ENCODE measurements around the gene MAPK8IP1. TPM values are rescaled to one million over a fixed set of nuclear protein-coding genes. Genes with fewer than 3 reads are reported as not detected.
A peak's percentile ranks its signal among the peaks of the same experiment; 100 is the strongest.

MAPK8IP1 gene
- total RNA-seq, 1 experiment from 2014 or later: 13.6 TPM

DNA sequence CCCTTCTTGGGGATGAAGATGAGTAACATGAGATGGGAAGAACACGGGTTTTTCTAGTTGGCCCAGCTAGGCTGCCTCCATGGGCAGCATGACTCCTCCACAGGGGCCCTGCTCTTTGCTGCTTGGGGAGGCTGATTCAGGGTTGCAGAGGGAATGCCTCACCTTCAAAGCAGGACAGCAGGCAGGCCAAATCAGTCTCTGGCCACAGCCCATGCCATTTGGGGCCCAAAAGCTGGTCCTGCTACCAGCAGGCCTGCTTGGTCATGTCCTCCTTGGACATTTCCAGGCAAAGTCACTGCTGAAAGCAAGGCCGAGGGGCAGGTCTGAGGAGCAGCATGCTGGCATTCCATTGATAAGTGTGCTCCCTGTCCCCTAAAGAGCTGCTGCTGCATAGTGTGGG is 13.8 kb upstream of the MAPK8IP1 start:
- Histone ChIP-seq H3K9me3 (ENCODE audit: insufficient read depth, low read depth) (no peaks in the 10 kb centered on the region), H3K36me3 (ENCODE audit: low read depth) (0 out of 2 replicates have a peak, but pooled peaks cover 7% of the 10 kb centered on the region), H3K4me2 (no peak overlapping the region), H2AFZ (no peak overlapping the region), H3K9me2 (ENCODE audit: insufficient read depth) (no peaks in the 10 kb centered on the region), H3K4me1 (replicated peaks; ENCODE audit: insufficient read depth) (no peaks in the 10 kb centered on the region), H3F3A (ENCODE audit: insufficient read depth, low read depth) (no peaks in the 10 kb centered on the region; the same call in 1 of the 2 replicates), H3K79me2 (ENCODE audit: low read depth) (no peaks in the 10 kb centered on the region), H4K20me1 (ENCODE audit: insufficient read depth) (no peaks in the 10 kb centered on the region), H3K4me3 (no peak overlapping the region), H3K27me3 (ENCODE audit: insufficient read depth, low read depth) (no peaks in the 10 kb centered on the region), H3K27ac (no peak overlapping the region)
- DNase-seq: no peak
- TF ChIP-seq EZH2 (IDR thresholded peaks at IDR 0.05; ENCODE audit: low read depth): no peak
- TF ChIP-seq, protein P1, sequence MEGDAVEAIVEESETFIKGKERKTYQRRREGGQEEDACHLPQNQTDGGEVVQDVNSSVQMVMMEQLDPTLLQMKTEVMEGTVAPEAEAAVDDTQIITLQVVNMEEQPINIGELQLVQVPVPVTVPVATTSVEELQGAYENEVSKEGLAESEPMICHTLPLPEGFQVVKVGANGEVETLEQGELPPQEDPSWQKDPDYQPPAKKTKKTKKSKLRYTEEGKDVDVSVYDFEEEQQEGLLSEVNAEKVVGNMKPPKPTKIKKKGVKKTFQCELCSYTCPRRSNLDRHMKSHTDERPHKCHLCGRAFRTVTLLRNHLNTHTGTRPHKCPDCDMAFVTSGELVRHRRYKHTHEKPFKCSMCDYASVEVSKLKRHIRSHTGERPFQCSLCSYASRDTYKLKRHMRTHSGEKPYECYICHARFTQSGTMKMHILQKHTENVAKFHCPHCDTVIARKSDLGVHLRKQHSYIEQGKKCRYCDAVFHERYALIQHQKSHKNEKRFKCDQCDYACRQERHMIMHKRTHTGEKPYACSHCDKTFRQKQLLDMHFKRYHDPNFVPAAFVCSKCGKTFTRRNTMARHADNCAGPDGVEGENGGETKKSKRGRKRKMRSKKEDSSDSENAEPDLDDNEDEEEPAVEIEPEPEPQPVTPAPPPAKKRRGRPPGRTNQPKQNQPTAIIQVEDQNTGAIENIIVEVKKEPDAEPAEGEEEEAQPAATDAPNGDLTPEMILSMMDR (conservative IDR thresholded peaks at IDR 0.05): no peak
- CTCF ChIA-PET: interaction anchor here (0.6 to 2.9 kb wide), 2 partner anchors 12 to 135 kb away, joined by 11 to 18 read pairs; no protein-coding TSS in a partner anchor
- BruUV-seq (replicated peaks): no TSS peak
- POLR2A ChIA-PET (ENCODE audit: unreplicated experiment): no interaction called here
- intact Hi-C loops (cut with micrococcal nuclease; ENCODE audit: unreplicated experiment): loop anchor here (1.0 to 2.0 kb wide), 3 partner anchors 135 to 497 kb away; no protein-coding TSS in a partner anchor

DNA sequence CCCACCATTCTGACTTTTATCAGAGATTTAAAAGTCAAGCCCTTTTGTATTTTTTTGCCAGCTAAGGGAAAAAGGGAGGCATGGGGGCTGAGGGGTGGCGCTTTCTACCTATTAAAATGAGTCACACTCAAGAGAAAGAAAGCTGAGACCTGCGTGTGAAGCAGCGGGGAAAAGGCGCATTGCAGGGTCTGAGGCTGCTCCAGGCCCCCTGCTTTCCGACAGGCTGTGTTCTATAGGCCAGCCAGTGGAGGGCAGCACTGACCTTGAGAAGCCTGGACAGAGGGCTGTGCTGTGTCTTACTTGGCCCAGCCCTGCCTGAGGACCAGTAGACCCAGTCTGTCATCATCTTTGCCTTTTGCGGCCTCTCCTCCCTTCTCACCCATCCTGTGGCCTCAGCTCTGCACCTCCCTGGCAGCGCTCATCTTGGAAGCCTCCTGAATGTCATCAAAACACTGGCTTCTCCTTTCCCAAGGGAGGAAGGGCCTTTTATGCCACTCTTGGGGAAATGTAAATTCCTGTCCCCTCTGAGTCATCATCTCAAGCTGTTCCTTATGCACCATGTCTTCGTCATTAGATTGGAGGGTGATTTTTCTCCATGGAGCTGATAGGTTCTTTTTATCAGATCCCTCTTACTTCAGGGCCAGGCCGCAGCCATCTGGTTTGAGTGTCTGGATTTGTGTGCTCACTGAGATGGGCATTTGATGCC is 12.6 kb upstream of the MAPK8IP1 start:
- no TSS peak for BruUV-seq (replicated peaks)

DNA sequence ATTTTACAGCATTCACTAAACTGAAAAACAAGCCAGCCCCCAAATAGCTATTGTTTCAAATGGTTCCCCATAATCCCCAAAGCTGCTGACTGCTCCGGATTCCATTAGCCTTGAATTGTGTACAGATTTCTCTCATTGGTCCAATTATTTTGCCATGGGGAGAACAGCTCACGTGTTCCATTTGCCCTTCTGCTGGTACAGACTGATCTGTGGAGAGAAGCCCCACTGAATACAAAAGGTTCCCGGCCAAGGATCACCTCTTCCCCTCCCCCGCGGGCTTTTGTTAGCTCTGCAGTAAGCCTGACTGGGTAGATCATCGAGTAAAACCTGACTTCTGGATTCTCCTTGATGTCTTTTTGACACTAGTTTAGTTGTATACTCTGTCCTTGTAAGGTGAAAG is 9.1 kb upstream of the MAPK8IP1 start:
- intact Hi-C loops (cut with micrococcal nuclease; ENCODE audit: unreplicated experiment): no loop called here
- TF ChIP-seq EZH2 (IDR thresholded peaks at IDR 0.05; ENCODE audit: low read depth): no peak
- TF ChIP-seq, protein P1 (conservative IDR thresholded peaks at IDR 0.05): no peak
- CTCF ChIA-PET: no interaction called here

More for the DNA sequence above, 12.6 kb upstream of the MAPK8IP1 start:
- no peak overlapping the region for H3K4me3 ChIP-seq
- no peaks in the 10 kb centered on the region for H3K4me1 ChIP-seq (replicated peaks; ENCODE audit: insufficient read depth)
- no peaks in the 10 kb centered on the region for H3K36me3 ChIP-seq (ENCODE audit: low read depth)
- no peaks in the 10 kb centered on the region for H3K9me3 ChIP-seq (ENCODE audit: insufficient read depth, low read depth)
- no peaks in the 10 kb centered on the region for H3K79me2 ChIP-seq (ENCODE audit: low read depth)
- no peak overlapping the region for H3K4me2 ChIP-seq
- POLR2A ChIA-PET (ENCODE audit: unreplicated experiment): interaction anchor here (0.7 kb wide), 1 partner anchor 25 kb away, joined by 8 read pairs; no protein-coding TSS in a partner anchor
- H2AFZ ChIP-seq: no peak overlapping the region
- H3K9me2 ChIP-seq (ENCODE audit: insufficient read depth): no peaks in the 10 kb centered on the region
- H3K27ac ChIP-seq: no peak overlapping the region
- TF ChIP-seq EZH2 (IDR thresholded peaks at IDR 0.05; ENCODE audit: low read depth): no peak
- TF ChIP-seq, protein P1 (conservative IDR thresholded peaks at IDR 0.05): peak; percentile 88
- CTCF ChIA-PET: interaction anchor here (0.6 to 2.9 kb wide), 4 partner anchors 10 to 447 kb away, joined by 3 to 18 read pairs (median 4); no protein-coding TSS in a partner anchor
- H3K27me3 ChIP-seq (ENCODE audit: insufficient read depth, low read depth): no peaks in the 10 kb centered on the region
- no peaks in the 10 kb centered on the region; the same call in 1 of the 2 replicates for H3F3A ChIP-seq (ENCODE audit: insufficient read depth, low read depth)
- intact Hi-C loops (cut with micrococcal nuclease; ENCODE audit: unreplicated experiment): loop anchor here (1.0 to 2.0 kb wide), 3 partner anchors 133 to 496 kb away; no protein-coding TSS in a partner anchor
- no peaks in the 10 kb centered on the region for H4K20me1 ChIP-seq (ENCODE audit: insufficient read depth)
- DNase-seq: peak; percentile 56 to 69

More for the DNA sequence above, 9.1 kb upstream of the MAPK8IP1 start:
- H3K27ac ChIP-seq: no peak overlapping the region
- H3K27me3 ChIP-seq (ENCODE audit: insufficient read depth, low read depth): no peaks in the 10 kb centered on the region
- H3K79me2 ChIP-seq (ENCODE audit: low read depth): no peaks in the 10 kb centered on the region
- H3K36me3 ChIP-seq (ENCODE audit: low read depth): no peaks in the 10 kb centered on the region
- no peak overlapping the region for H3K4me3 ChIP-seq
- H2AFZ ChIP-seq: no peak overlapping the region
- no peak overlapping the region for H3K4me2 ChIP-seq
- no TSS peak for BruUV-seq (replicated peaks)
- no peak for DNase-seq
- H4K20me1 ChIP-seq (ENCODE audit: insufficient read depth): peaks cover 7% of the 10 kb centered on the region; the same call in 1 of the 2 replicates
- no peaks in the 10 kb centered on the region; the same call in 1 of the 2 replicates for H3F3A ChIP-seq (ENCODE audit: insufficient read depth, low read depth)
- no peaks in the 10 kb centered on the region for H3K9me2 ChIP-seq (ENCODE audit: insufficient read depth)
- no peaks in the 10 kb centered on the region for H3K9me3 ChIP-seq (ENCODE audit: insufficient read depth, low read depth)
- POLR2A ChIA-PET (ENCODE audit: unreplicated experiment): no interaction called here
- peaks cover 10% of the 10 kb centered on the region; the same call in 1 of the 2 replicates for H3K4me1 ChIP-seq (replicated peaks; ENCODE audit: insufficient read depth)

Measured in PC-9 (cell line).